NCI-H2171 (cell line): ENCODE results near the gene FRMD7.

ENCODE experiments used
- DNase-seq: peaks from one replicate; lab custom pipeline; 2025; lab: John Stamatoyannopoulos, UW

Gene FRMD7

DNA sequence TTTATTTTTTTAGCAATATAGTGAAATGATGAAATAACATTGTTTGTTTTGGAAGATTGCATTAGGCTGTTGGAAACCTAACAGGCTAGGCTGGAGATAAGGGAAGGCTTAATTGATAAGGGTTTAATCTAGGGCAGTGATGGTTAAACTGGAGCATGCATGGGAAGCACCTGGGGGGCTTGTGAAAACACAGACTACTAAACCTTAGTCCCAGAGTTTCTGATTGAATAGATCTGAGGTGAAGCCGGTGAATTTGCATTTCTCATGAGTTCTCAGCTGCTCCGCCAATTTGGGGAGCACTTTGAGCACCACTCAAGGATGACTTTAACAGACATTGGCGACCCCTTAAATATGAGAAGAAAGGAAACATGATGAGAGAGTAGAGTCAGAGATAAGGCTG is 93.2 kb downstream of the FRMD7 start:
- no peak for DNase-seq

DNA sequence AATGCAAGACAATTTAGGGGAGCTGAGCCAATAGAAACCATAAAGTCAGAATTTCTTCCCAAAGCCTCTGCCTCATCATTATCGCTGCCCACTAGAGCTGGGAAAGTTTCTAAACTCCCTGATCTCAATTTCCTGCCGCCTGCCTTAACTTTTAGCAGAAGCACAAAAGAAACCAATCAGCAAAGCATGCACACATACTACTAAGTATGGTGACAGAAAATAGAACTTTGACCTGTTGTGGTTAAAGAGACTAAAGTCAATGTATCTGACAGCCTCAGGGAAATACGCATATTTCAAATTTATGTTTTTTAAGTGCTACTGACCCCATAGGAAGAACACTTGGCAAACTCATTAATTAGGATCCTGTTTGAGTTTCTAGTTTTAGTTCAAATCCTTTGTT is 94.7 kb downstream of the FRMD7 start:
- DNase-seq, result no peak

DNA sequence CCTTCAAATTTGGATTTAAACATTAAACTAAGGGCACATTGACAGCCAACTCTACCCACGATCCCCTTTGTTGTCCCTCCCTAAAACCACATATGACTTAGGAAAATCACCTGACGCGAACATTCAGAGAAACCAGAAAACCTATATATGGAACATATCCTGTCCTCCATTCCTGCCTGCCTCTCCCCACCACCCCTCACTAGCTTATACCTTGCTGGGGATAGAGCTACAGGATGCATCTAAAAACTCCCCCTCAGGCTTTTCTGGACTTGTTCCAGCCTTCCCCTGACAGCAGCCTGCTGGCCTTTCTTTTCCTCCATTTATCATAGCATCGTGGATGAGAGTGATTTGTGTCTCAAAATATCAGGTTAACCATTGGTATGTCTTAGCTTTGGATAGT is 96.0 kb downstream of the FRMD7 start:
- DNase-seq, result no peak

DNA sequence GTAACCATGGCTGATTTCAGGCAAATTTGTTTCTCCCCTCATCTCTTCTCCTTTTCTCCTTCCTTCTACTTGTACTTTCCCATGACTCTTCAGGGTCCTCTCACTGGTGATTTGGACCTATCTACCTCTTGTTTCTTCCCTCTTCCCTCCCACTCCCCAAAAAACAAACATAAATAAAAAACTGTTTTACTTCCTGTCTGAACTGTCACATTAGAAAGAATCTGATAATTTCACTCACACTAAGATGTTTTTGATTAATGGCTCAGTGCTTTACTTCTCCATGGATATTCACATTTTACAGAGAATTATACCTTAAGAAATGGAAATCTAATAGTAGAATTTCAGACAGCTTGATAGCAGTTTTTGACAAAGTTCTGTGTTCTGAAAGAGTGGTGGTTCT is 97.6 kb downstream of the FRMD7 start:
- no peak for DNase-seq
